WTC11 (cell line): ENCODE measurements around the gene CAST. TPM values are rescaled to one million over a fixed set of nuclear protein-coding genes. Genes with fewer than 3 reads are reported as not detected.

ENCODE experiments used
- ATAC-seq: fragments of 200-7000 bp; cut with Tn5 transposase; 2 replicates; pipeline ENCODE4 v1.10.0; 2021; ENCODE audit warnings: mild to moderate bottlenecking, moderate library complexity
- CTCF ChIA-PET: fragments of 300-600 bp; sonication (Branson Sonifier 250); formaldehyde crosslinking; loops from one replicate; lab custom pipeline; 2021; ENCODE audit warnings: antibody characterized with exemption; lab: Charles Lee
- POLR2A ChIA-PET: fragments of 350-600 bp; sonication (Branson Sonifier 250); formaldehyde crosslinking; loops from one replicate; lab custom pipeline; 2021; ENCODE audit warnings: antibody characterized with exemption; lab: Charles Lee
- DNase-seq: peaks from one replicate; pipeline ENCODE4 v3.0.0; 2021; ENCODE audit warnings: low spot score
- H3K27ac Mint-ChIP-seq: 2 replicates; pipeline ENCODE4 v1.8.0; 2021; ENCODE audit warnings: mixed read lengths
- H3K27me3 Mint-ChIP-seq: 2 replicates; pipeline ENCODE4 v1.8.0; 2021; ENCODE audit warnings: low read depth, mild to moderate bottlenecking, moderate library complexity, mixed read lengths
- H3K36me3 Mint-ChIP-seq: 2 replicates; pipeline ENCODE4 v1.8.0; 2021; ENCODE audit warnings: mixed read lengths
- H3K4me1 Mint-ChIP-seq: 2 replicates; pipeline ENCODE4 v1.8.0; 2022; ENCODE audit warnings: mixed read lengths
- H3K4me3 Mint-ChIP-seq: 2 replicates; pipeline ENCODE4 v1.8.0; 2021; ENCODE audit warnings: mild to moderate bottlenecking, moderate library complexity, mixed read lengths
- H3K9me3 Mint-ChIP-seq: 2 replicates; pipeline ENCODE4 v1.8.0; 2021; ENCODE audit warnings: mixed read lengths
- ELF4 ChIP-seq: sonication (generic); formaldehyde crosslinking; IDR thresholded peaks from 2 replicates; pipeline ENCODE4 v1.8.1; 2022; ENCODE audit warnings: low read depth, mild to moderate bottlenecking, moderate library complexity, missing genetic modification reagents
- GTF2I ChIP-seq: fragments of 250-450 bp; sonication (Bioruptor Pico); conservative IDR thresholded peaks from 2 replicates; pipeline ENCODE4 v1.4.0; 2021; ENCODE audit warnings: mild to moderate bottlenecking
- JAZF1 ChIP-seq: fragments of 250-450 bp; sonication (Bioruptor Pico); IDR thresholded peaks from 2 replicates; pipeline ENCODE4 v1.9.0; 2021; ENCODE audit warnings: moderate library complexity, mild to moderate bottlenecking, inconsistent platforms
- NR2C2 ChIP-seq: sonication (generic); formaldehyde crosslinking; IDR thresholded peaks from 2 replicates; pipeline ENCODE4 v1.8.0; 2022; ENCODE audit warnings: mild to moderate bottlenecking, missing genetic modification reagents
- PRRX2 ChIP-seq: fragments of 250-450 bp; sonication (Bioruptor Pico); IDR thresholded peaks from 2 replicates; pipeline ENCODE4 v1.8.0; 2021; ENCODE audit warnings: mild to moderate bottlenecking
- TEAD1 ChIP-seq: sonication (generic); formaldehyde crosslinking; IDR thresholded peaks from 2 replicates; pipeline ENCODE4 v1.8.0; 2022; ENCODE audit warnings: mild to moderate bottlenecking, missing genetic modification reagents
- TP53 ChIP-seq: sonication (generic); formaldehyde crosslinking; IDR thresholded peaks from 2 replicates; pipeline ENCODE4 v1.8.1; 2023; ENCODE audit warnings: mild to moderate bottlenecking, missing genetic modification reagents
- ZNF232 ChIP-seq: sonication (generic); formaldehyde crosslinking; IDR thresholded peaks from 2 replicates; pipeline ENCODE4 v1.8.0; 2022; ENCODE audit warnings: mild to moderate bottlenecking, missing genetic modification reagents
- ZNF396 ChIP-seq: fragments of 250-450 bp; sonication (Bioruptor Pico); IDR thresholded peaks from 2 replicates; pipeline ENCODE4 v1.8.0; 2021; ENCODE audit warnings: mild to moderate bottlenecking, moderate library complexity, borderline replicate concordance
- ZNF423 ChIP-seq: fragments of 250-450 bp; sonication (Bioruptor Pico); IDR thresholded peaks from 2 replicates; pipeline ENCODE4 v2.1.2; 2022; ENCODE audit warnings: mild to moderate bottlenecking, moderate library complexity
- total RNA-seq: library from RNA; stranded (reverse); gene quantifications from 3 replicates; pipeline ENCODE4 v1.2.3, GENCODE V29; 2021
- TF ChIP-seq, protein P1 (sequence below): fragments of 250-450 bp; sonication (Bioruptor Pico); IDR thresholded peaks from 2 replicates; pipeline ENCODE4 v1.9.0; 2021; ENCODE audit warnings: mild to moderate bottlenecking
- TF ChIP-seq, protein P2 (sequence below): sonication (generic); formaldehyde crosslinking; IDR thresholded peaks from 2 replicates; pipeline ENCODE4 v1.8.0; 2023; ENCODE audit warnings: missing genetic modification reagents
- TF ChIP-seq, protein P3 (sequence below): sonication (generic); formaldehyde crosslinking; IDR thresholded peaks from 2 replicates; pipeline ENCODE4 v1.8.0; 2023; ENCODE audit warnings: mild to moderate bottlenecking, missing genetic modification reagents
- TF ChIP-seq, protein P4 (sequence below): sonication (generic); formaldehyde crosslinking; IDR thresholded peaks from 2 replicates; pipeline ENCODE4 v1.8.1; 2023; ENCODE audit warnings: mild to moderate bottlenecking, missing genetic modification reagents, borderline replicate concordance
- TF ChIP-seq, protein P5 (sequence below): sonication (generic); formaldehyde crosslinking; IDR thresholded peaks from 2 replicates; pipeline ENCODE4 v1.8.1; 2023; ENCODE audit warnings: mild to moderate bottlenecking, moderate library complexity, missing genetic modification reagents

Gene CAST
- total RNA-seq, 1 experiment from 2014 or later = 40.0 TPM

DNA sequence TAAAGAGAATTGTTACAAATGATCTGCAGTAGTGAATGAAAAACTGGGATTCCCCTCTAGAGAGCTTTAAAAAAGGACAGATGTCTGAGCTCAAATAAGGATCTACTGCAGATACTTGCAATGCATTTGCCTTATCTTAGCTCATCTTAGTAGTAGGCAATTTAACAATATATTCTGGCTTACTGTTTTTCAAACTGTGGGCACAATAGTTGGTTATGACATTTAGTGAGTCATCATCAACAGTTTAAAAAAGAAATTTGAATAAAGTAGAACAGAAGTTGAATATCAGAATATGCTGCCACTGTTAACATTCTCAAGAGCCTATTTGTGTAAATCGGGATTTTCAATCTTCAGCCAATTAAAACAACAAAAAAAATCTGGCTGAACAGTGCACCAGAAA is 6.7 kb upstream of the CAST start:
- TF ChIP-seq, protein P1, sequence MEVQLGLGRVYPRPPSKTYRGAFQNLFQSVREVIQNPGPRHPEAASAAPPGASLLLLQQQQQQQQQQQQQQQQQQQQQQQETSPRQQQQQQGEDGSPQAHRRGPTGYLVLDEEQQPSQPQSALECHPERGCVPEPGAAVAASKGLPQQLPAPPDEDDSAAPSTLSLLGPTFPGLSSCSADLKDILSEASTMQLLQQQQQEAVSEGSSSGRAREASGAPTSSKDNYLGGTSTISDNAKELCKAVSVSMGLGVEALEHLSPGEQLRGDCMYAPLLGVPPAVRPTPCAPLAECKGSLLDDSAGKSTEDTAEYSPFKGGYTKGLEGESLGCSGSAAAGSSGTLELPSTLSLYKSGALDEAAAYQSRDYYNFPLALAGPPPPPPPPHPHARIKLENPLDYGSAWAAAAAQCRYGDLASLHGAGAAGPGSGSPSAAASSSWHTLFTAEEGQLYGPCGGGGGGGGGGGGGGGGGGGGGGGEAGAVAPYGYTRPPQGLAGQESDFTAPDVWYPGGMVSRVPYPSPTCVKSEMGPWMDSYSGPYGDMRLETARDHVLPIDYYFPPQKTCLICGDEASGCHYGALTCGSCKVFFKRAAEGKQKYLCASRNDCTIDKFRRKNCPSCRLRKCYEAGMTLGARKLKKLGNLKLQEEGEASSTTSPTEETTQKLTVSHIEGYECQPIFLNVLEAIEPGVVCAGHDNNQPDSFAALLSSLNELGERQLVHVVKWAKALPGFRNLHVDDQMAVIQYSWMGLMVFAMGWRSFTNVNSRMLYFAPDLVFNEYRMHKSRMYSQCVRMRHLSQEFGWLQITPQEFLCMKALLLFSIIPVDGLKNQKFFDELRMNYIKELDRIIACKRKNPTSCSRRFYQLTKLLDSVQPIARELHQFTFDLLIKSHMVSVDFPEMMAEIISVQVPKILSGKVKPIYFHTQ (CRISPR knock-in tag) = no peak
- TF ChIP-seq PRRX2 (CRISPR knock-in tag) (no peak), NR2C2 (no peak), GTF2I (no peak), TP53 (CRISPR knock-in tag) (no peak), TEAD1 (no peak), ELF4 (CRISPR knock-in tag) (no peak), JAZF1 (CRISPR knock-in tag) (no peak), ZNF232 (CRISPR knock-in tag) (no peak), ZNF423 (no peak)
- TF ChIP-seq, protein P2, sequence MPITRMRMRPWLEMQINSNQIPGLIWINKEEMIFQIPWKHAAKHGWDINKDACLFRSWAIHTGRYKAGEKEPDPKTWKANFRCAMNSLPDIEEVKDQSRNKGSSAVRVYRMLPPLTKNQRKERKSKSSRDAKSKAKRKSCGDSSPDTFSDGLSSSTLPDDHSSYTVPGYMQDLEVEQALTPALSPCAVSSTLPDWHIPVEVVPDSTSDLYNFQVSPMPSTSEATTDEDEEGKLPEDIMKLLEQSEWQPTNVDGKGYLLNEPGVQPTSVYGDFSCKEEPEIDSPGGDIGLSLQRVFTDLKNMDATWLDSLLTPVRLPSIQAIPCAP (CRISPR knock-in tag) = no peak
- TF ChIP-seq, protein P3, sequence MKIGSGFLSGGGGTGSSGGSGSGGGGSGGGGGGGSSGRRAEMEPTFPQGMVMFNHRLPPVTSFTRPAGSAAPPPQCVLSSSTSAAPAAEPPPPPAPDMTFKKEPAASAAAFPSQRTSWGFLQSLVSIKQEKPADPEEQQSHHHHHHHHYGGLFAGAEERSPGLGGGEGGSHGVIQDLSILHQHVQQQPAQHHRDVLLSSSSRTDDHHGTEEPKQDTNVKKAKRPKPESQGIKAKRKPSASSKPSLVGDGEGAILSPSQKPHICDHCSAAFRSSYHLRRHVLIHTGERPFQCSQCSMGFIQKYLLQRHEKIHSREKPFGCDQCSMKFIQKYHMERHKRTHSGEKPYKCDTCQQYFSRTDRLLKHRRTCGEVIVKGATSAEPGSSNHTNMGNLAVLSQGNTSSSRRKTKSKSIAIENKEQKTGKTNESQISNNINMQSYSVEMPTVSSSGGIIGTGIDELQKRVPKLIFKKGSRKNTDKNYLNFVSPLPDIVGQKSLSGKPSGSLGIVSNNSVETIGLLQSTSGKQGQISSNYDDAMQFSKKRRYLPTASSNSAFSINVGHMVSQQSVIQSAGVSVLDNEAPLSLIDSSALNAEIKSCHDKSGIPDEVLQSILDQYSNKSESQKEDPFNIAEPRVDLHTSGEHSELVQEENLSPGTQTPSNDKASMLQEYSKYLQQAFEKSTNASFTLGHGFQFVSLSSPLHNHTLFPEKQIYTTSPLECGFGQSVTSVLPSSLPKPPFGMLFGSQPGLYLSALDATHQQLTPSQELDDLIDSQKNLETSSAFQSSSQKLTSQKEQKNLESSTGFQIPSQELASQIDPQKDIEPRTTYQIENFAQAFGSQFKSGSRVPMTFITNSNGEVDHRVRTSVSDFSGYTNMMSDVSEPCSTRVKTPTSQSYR = no peak
- TF ChIP-seq, protein P4, sequence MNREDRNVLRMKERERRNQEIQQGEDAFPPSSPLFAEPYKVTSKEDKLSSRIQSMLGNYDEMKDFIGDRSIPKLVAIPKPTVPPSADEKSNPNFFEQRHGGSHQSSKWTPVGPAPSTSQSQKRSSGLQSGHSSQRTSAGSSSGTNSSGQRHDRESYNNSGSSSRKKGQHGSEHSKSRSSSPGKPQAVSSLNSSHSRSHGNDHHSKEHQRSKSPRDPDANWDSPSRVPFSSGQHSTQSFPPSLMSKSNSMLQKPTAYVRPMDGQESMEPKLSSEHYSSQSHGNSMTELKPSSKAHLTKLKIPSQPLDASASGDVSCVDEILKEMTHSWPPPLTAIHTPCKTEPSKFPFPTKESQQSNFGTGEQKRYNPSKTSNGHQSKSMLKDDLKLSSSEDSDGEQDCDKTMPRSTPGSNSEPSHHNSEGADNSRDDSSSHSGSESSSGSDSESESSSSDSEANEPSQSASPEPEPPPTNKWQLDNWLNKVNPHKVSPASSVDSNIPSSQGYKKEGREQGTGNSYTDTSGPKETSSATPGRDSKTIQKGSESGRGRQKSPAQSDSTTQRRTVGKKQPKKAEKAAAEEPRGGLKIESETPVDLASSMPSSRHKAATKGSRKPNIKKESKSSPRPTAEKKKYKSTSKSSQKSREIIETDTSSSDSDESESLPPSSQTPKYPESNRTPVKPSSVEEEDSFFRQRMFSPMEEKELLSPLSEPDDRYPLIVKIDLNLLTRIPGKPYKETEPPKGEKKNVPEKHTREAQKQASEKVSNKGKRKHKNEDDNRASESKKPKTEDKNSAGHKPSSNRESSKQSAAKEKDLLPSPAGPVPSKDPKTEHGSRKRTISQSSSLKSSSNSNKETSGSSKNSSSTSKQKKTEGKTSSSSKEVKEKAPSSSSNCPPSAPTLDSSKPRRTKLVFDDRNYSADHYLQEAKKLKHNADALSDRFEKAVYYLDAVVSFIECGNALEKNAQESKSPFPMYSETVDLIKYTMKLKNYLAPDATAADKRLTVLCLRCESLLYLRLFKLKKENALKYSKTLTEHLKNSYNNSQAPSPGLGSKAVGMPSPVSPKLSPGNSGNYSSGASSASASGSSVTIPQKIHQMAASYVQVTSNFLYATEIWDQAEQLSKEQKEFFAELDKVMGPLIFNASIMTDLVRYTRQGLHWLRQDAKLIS (CRISPR knock-in tag) = no peak
- TF ChIP-seq, protein P5, sequence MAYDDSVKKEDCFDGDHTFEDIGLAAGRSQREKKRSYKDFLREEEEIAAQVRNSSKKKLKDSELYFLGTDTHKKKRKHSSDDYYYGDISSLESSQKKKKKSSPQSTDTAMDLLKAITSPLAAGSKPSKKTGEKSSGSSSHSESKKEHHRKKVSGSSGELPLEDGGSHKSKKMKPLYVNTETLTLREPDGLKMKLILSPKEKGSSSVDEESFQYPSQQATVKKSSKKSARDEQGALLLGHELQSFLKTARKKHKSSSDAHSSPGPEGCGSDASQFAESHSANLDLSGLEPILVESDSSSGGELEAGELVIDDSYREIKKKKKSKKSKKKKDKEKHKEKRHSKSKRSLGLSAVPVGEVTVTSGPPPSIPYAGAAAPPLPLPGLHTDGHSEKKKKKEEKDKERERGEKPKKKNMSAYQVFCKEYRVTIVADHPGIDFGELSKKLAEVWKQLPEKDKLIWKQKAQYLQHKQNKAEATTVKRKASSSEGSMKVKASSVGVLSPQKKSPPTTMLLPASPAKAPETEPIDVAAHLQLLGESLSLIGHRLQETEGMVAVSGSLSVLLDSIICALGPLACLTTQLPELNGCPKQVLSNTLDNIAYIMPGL (CRISPR knock-in tag) = no peak
- H3K27me3 Mint-ChIP-seq = peaks cover 18% of the 10 kb centered on the region
- H3K4me1 Mint-ChIP-seq = peaks cover 18% of the 10 kb centered on the region
- no peak overlapping the region for H3K27ac Mint-ChIP-seq
- POLR2A ChIA-PET = interaction anchor here (0.6 kb wide), 1 partner anchor 38 kb away, joined by 5 read pairs; no protein-coding TSS in a partner anchor
- CTCF ChIA-PET = interaction anchor here (0.5 to 0.6 kb wide), 2 partner anchors 24 to 38 kb away, joined by 3 to 6 read pairs; no protein-coding TSS in a partner anchor
- no peaks in the 10 kb centered on the region for H3K36me3 Mint-ChIP-seq
- no peaks in the 10 kb centered on the region for H3K9me3 Mint-ChIP-seq
- ATAC-seq = no peak
- H3K4me3 Mint-ChIP-seq = no peak overlapping the region
- no peak for DNase-seq

DNA sequence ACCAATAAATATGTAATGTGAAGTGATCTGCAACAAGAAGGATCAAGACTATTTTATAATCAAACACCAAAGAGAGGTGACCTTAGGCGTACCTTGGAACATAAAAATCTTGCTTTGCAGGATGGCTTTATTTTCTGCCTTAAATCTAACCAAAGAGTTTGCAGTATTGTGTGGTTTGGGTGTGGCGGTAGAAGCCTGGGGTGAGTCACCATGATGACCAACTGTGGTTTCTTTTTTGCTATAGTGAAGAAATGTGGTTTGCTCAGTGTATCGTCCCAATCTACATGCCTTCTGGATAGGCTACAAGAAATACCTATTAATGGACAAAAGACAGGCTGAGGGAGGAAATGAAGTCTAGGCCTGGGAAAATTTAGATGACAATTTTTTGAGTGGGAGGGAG is 5.1 kb upstream of the CAST start:
- H3K36me3 Mint-ChIP-seq = no peaks in the 10 kb centered on the region
- no peaks in the 10 kb centered on the region for H3K9me3 Mint-ChIP-seq
- ATAC-seq (no peak), DNase-seq (no peak)
- CTCF ChIA-PET = no interaction called here
- H3K27ac Mint-ChIP-seq = no peak overlapping the region
- TF ChIP-seq ZNF396 (CRISPR knock-in tag) (no peak), TEAD1 (no peak)
- no peak overlapping the region for H3K4me3 Mint-ChIP-seq
- POLR2A ChIA-PET = no interaction called here
- H3K27me3 Mint-ChIP-seq = peaks cover 28% of the 10 kb centered on the region
- H3K4me1 Mint-ChIP-seq = peaks cover 20% of the 10 kb centered on the region
